Measurements from ENCODE around the gene KCNJ12. TPM values are rescaled to one million over a fixed set of nuclear protein-coding genes. Genes with fewer than 3 reads are reported as not detected.
"Not testable (repeated sequence)": the region's sequence is repeated elsewhere in the genome, so short reads cannot be mapped to it uniquely, and the experiment has no call there.

Gene KCNJ12
- total RNA-seq, 1 donor from 2014 or later = 0.10 TPM

DNA sequence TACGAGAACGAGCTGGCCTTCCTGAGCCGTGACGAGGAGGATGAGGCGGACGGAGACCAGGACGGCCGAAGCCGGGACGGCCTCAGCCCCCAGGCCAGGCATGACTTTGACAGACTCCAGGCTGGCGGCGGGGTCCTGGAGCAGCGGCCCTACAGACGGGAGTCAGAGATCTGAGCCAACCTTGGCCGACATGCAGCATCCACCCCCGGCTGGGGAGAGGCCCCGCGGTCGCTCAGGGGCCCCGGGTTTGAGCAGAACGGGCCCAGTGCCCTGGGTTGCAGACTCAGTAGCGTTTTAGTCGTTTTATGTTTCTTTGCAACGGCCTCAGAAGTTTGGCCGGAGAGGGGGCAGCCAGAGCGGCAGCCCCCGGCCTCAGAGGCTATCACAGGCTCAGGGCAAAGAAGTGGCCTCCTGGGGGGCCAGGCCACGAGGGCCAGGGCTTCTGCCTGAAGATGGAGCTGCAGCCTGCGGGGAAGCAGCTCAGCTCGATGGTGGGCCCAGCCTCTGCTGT, 40.4 kb downstream of the KCNJ12 start:
- H3K27me3 Mint-ChIP-seq; H3K36me3 Mint-ChIP-seq (ENCODE audit: insufficient read depth); DNase-seq (ENCODE audit: low spot score, unreplicated experiment); H3K4me1 Mint-ChIP-seq (ENCODE audit: low read depth); H3K27ac Mint-ChIP-seq; H3K4me3 Mint-ChIP-seq (ENCODE audit: low read depth); H3K9me3 Mint-ChIP-seq (ENCODE audit: low read depth): not testable (repeated sequence)

- H3K4me3 Mint-ChIP-seq (ENCODE audit: low read depth); H3K4me1 Mint-ChIP-seq (ENCODE audit: low read depth); H3K27me3 Mint-ChIP-seq; H3K9me3 Mint-ChIP-seq (ENCODE audit: low read depth); DNase-seq (ENCODE audit: low spot score, unreplicated experiment); H3K36me3 Mint-ChIP-seq (ENCODE audit: insufficient read depth); H3K27ac Mint-ChIP-seq: not testable (repeated sequence)
Observed at GRCh38 chr17:21417349-21417748, 41.2 kb downstream of the KCNJ12 start.

DNA sequence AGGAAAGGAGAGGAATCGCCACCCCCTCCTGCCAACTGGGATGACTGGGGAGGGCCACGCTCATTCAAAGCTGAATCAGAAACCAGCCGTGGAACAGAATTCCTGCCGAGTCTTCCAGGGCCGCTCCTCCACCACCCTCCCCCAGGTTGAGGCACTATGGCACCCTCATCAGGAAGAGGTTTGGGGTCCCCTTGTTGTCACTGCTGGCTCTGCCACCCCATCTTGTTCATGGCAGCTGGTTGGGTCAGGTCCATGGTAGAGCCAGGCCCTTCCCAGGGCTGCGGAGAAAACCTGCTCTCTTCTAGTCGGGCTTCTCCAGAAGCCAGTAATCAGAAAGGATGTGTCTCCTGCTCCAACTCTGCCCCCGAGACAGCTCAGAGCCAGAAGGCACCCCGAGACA, 41.8 kb downstream of the KCNJ12 start:
- Mint-ChIP-seq H3K27ac (no peak overlapping the region), H3K9me3 (ENCODE audit: low read depth) (no peaks in the 10 kb centered on the region), H3K36me3 (ENCODE audit: insufficient read depth) (no peaks in the 10 kb centered on the region)

DNA sequence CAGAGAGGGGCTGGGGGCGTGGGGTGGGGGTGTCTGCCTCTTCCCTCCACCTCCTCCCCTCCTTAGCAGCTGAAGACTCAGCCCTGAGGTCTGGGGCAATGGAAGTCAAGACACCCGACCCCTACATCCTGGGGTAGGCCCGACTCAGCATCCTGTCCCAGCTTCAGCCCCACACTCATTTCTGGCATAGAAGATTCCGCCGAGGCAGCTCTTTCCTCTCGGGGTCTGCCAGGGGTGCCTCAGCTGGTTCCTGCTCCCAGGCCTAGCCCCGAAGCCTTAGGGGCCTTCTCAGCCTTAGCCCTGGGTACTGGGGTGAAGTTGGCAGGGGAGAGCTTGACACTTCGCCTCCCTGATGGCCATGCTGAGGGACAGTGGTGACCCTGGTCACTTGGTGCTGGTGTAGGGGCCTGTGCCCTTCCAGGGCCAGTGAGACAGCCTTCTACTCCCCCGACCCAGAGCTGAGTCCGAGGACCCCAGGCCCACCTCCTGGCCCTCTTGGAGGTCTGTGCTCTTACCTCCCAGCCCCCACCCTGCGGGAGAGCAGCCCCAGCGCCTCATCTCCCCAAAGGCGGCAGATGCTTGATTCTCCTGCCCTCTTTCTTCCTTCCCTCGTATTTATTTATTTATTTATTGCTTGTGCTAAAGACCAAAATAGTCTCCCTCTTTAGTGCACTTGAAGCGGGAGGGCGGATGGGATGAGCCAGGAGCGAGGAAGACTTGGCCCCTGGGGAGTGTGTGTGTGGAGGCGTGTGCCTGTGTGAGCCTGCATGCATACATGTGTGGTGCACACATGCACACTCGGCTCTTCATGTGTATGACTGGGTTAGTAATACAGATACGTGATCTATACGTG, 42.5 kb downstream of the KCNJ12 start:
- TF ChIP-seq, protein P1, sequence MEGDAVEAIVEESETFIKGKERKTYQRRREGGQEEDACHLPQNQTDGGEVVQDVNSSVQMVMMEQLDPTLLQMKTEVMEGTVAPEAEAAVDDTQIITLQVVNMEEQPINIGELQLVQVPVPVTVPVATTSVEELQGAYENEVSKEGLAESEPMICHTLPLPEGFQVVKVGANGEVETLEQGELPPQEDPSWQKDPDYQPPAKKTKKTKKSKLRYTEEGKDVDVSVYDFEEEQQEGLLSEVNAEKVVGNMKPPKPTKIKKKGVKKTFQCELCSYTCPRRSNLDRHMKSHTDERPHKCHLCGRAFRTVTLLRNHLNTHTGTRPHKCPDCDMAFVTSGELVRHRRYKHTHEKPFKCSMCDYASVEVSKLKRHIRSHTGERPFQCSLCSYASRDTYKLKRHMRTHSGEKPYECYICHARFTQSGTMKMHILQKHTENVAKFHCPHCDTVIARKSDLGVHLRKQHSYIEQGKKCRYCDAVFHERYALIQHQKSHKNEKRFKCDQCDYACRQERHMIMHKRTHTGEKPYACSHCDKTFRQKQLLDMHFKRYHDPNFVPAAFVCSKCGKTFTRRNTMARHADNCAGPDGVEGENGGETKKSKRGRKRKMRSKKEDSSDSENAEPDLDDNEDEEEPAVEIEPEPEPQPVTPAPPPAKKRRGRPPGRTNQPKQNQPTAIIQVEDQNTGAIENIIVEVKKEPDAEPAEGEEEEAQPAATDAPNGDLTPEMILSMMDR (IDR thresholded peaks at IDR 0.05; ENCODE audit: unreplicated experiment) = no peak
- Mint-ChIP-seq H3K36me3 (ENCODE audit: insufficient read depth) (no peaks in the 10 kb centered on the region), H3K9me3 (ENCODE audit: low read depth) (no peaks in the 10 kb centered on the region), H3K27ac (no peak overlapping the region), H3K4me3 (ENCODE audit: low read depth) (no peak overlapping the region), H3K27me3 (peaks cover 3% of the 10 kb centered on the region), H3K4me1 (ENCODE audit: low read depth) (no peaks in the 10 kb centered on the region)
- no peak for DNase-seq (ENCODE audit: low spot score, unreplicated experiment)

More for the DNA sequence above, 41.8 kb downstream of the KCNJ12 start:
- TF ChIP-seq, protein P1 (IDR thresholded peaks at IDR 0.05; ENCODE audit: unreplicated experiment) = no peak
- H3K4me3 Mint-ChIP-seq (ENCODE audit: low read depth) = no peak overlapping the region
- peaks cover 3% of the 10 kb centered on the region for H3K27me3 Mint-ChIP-seq
- no peak for DNase-seq (ENCODE audit: low spot score, unreplicated experiment)
- no peaks in the 10 kb centered on the region for H3K4me1 Mint-ChIP-seq (ENCODE audit: low read depth)

DNA sequence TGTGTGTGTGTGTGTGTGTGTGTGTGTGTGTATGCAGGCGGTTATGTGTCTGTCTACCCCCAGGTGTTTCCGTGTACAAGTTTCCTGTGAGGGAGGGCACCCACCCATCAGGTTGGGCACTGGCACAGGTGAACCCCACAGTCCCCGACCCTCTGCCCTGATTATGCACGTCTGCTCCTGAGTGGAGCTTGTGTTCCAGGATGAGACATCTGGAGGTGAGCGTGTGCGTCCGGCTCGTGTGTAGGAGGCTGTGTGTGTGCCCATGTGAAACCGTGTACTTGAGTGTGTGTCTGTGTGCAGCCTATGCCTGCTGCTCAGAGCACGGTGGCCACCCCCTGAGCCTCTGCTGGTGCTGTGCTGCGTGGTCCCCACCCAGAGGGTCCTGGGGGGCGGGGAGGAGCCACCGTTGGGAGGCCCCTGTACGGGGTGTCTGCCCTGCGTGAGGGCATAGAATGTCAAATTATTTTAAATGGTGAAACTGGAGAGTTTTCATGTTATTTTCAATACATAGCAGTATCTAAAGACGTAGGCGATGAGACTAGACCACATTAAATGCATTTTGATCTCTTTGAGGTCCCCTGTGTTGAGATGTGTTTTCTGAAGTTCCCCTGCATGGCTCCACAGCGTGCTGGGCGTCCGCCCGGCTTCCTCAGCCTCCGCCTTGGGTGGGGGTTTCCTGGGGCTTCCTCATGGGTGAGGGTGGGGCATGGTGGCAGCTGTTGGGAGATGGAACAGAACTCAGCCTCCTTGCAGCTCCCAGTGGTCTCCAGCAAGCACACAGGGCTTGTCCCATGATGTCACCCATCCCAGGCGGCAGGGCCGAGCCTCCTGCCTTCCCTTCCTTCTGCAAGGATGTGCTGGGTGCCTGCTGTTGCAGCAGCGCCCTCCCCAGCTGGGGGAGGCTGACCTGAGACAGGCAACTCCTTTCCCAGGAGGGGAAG, 43.4 kb downstream of the KCNJ12 start:
- Mint-ChIP-seq H3K9me3 (ENCODE audit: low read depth) (no peaks in the 10 kb centered on the region), H3K36me3 (ENCODE audit: insufficient read depth) (no peaks in the 10 kb centered on the region), H3K27ac (no peak overlapping the region), H3K4me1 (ENCODE audit: low read depth) (no peaks in the 10 kb centered on the region), H3K27me3 (peaks cover 3% of the 10 kb centered on the region), H3K4me3 (ENCODE audit: low read depth) (no peak overlapping the region)
- no peak for DNase-seq (ENCODE audit: low spot score, unreplicated experiment)
- TF ChIP-seq, protein P1 (IDR thresholded peaks at IDR 0.05; ENCODE audit: unreplicated experiment) = no peak

GRCh38 chr17:21420503-21421090, 44.4 kb downstream of the KCNJ12 start:
- not testable (repeated sequence) for H3K4me3 Mint-ChIP-seq (ENCODE audit: low read depth); DNase-seq (ENCODE audit: low spot score, unreplicated experiment); H3K36me3 Mint-ChIP-seq (ENCODE audit: insufficient read depth); H3K27me3 Mint-ChIP-seq; H3K9me3 Mint-ChIP-seq (ENCODE audit: low read depth); H3K4me1 Mint-ChIP-seq (ENCODE audit: low read depth); H3K27ac Mint-ChIP-seq

DNA sequence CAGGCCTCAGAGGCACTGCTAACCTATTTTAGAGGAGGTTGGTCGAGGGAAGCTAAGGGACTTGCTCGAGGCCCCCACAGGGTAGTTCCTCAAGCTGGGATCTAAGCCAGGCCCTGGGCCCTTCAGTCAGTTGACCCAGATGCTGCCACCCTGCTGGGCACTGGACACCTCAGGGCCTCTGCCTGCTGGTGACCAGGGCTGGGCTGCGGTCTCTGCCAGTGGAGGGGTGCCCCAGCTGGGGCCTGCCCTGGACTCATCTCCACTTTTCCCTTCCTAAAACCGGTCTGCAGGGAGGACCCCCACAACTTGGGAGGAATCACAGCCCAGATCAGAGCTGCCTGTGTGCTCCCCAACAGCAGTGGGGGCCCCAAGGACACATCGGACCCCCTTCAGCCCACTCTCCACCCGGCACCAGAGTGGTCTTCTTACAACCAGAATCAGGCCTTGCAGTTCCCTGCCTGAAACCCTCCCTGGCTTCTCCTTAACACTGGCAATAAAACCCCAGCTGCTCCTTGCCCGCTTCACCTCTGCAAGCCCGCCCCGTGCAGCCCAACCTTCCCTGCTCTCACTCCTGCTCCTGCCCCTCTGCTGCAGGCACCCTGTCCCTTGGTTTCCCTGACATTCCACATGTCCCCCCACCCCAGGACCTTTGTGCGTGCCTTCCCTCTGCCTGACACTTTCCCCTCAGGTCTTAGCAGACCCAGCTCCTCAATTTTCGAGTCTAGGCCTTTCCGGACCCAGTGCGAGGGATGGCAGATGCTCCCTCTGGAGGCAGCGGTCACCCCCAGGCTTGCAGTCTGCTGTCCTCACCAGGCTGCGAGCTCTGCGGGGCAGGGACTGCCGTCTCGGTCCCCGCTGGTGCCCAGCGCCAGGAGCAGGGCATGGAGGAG, 45.5 kb downstream of the KCNJ12 start:
- not testable (repeated sequence) for H3K27ac Mint-ChIP-seq; DNase-seq (ENCODE audit: low spot score, unreplicated experiment); H3K4me3 Mint-ChIP-seq (ENCODE audit: low read depth); H3K4me1 Mint-ChIP-seq (ENCODE audit: low read depth); H3K36me3 Mint-ChIP-seq (ENCODE audit: insufficient read depth); H3K9me3 Mint-ChIP-seq (ENCODE audit: low read depth)
- peaks cover 13% of the 10 kb centered on the region for H3K27me3 Mint-ChIP-seq

DNA sequence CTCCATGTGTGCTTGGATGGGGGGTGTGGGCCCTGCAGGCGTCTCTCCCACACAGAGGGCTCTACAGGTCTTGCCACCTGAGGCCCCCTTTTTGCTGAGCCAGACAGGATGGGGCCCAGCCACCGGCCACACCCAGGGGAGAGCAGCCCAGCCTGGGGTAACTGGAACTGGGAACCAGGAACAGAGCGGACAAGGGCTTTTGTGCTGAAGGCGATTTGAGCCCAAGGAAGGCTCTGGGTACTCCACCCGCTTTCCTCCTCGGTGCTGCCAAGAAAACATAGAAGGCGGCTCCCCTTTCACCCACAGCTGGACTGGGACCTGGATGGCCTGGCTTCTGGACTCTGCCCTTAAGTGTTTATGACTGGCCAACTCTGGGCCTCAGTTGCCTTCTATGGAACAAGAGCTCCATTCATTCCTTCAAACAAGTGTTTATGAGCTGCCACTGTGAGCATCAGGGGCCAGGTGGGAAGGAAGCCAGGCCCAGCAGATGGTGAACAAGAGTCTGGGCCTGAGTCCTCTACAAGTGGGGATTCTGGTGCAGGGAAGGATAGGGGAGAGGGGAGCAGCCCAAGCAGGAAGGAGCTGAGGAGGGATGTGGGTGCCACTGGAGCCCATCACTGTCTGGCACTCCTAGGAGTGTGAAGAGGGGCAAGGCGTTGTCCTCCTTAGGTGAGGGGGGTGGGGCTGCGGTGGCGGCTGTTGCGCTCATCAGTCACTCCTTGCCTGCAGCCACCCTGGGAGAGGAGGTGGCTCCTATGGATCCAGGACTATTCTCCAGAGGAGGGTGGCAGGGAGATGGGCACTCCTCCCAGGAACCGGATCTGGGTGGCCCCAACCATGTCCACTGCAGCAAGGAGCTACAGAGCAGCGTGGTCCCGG, 46.4 kb downstream of the KCNJ12 start:
- not testable (repeated sequence) for H3K36me3 Mint-ChIP-seq (ENCODE audit: insufficient read depth); H3K4me1 Mint-ChIP-seq (ENCODE audit: low read depth); H3K4me3 Mint-ChIP-seq (ENCODE audit: low read depth); H3K9me3 Mint-ChIP-seq (ENCODE audit: low read depth); DNase-seq (ENCODE audit: low spot score, unreplicated experiment); H3K27ac Mint-ChIP-seq
- peaks cover 13% of the 10 kb centered on the region for H3K27me3 Mint-ChIP-seq
